HEK293T (cell line): ENCODE data around the gene SIRPD.

Experiments used
- ARNT ChIP-seq: fragments of 450-650 bp; IDR thresholded peaks from 2 replicates; pipeline ENCODE4 v1.6.1; 2017; ENCODE audit warnings: mild to moderate bottlenecking
- BHLHE40 ChIP-seq: fragments of 450-650 bp; IDR thresholded peaks from 2 replicates; pipeline ENCODE4 v1.6.1; 2016; ENCODE audit warnings: mild to moderate bottlenecking, moderate library complexity, borderline replicate concordance
- CTBP1 ChIP-seq: fragments of 450-650 bp; IDR thresholded peaks from 2 replicates; pipeline ENCODE4 v1.6.1; 2016; ENCODE audit warnings: borderline replicate concordance
- FOXA1 ChIP-seq: fragments of 450-650 bp; IDR thresholded peaks from 2 replicates; pipeline ENCODE4 v1.6.1; 2016; ENCODE audit warnings: mild to moderate bottlenecking
- FOXK2 ChIP-seq: fragments of 450-650 bp; IDR thresholded peaks from 2 replicates; pipeline ENCODE4 v1.6.1; 2016; ENCODE audit warnings: mild to moderate bottlenecking
- FOXM1 ChIP-seq: fragments of 450-650 bp; IDR thresholded peaks from 2 replicates; pipeline ENCODE4 v1.6.1; 2017; ENCODE audit warnings: mild to moderate bottlenecking, borderline replicate concordance
- NFRKB ChIP-seq: fragments of 450-650 bp; IDR thresholded peaks from 2 replicates; pipeline ENCODE4 v1.6.1; 2016; ENCODE audit warnings: mild to moderate bottlenecking, moderate library complexity
- SP1 ChIP-seq: fragments of 450-650 bp; IDR thresholded peaks from 2 replicates; pipeline ENCODE4 v1.6.1; 2017
- SUZ12 ChIP-seq: fragments of 450-650 bp; IDR thresholded peaks from 2 replicates; pipeline ENCODE4 v1.6.1; 2016; ENCODE audit warnings: mild to moderate bottlenecking
- ZNF384 ChIP-seq: fragments of 450-650 bp; IDR thresholded peaks from 2 replicates; pipeline ENCODE4 v1.6.1; 2016
- TF ChIP-seq, protein P1 (sequence below): fragments of 450-650 bp; IDR thresholded peaks from 2 replicates; pipeline ENCODE4 v1.6.1; 2016

- TF ChIP-seq FOXM1 (no peak), BHLHE40 (no peak), CTBP1 (no peak), FOXA1 (no peak), SP1 (no peak), ZNF384 (no peak), ARNT (no peak), SUZ12 (no peak), NFRKB (no peak), FOXK2 (no peak)
- TF ChIP-seq, protein P1, sequence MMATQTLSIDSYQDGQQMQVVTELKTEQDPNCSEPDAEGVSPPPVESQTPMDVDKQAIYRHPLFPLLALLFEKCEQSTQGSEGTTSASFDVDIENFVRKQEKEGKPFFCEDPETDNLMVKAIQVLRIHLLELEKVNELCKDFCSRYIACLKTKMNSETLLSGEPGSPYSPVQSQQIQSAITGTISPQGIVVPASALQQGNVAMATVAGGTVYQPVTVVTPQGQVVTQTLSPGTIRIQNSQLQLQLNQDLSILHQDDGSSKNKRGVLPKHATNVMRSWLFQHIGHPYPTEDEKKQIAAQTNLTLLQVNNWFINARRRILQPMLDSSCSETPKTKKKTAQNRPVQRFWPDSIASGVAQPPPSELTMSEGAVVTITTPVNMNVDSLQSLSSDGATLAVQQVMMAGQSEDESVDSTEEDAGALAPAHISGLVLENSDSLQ: no peak
These were observed 48.9 kb downstream of the SIRPD start for GRCh38 chr20:1508574-1508973.
